Liver (tissue), 9 donors: Measurements from ENCODE around the gene ARCN1. TPM values are rescaled to one million over a fixed set of nuclear protein-coding genes. Genes with fewer than 3 reads are reported as not detected.

Experiments used
- DNase-seq: peaks from one replicate; pipeline ENCODE4 v3.0.0-alpha.2; 2017; ENCODE audit warnings: low spot score
- H3K27ac ChIP-seq, 2 donors: one replicate each; pipeline ENCODE4 v1.7.0; 2013; ENCODE audit warnings: inconsistent platforms in 2 of 2, low read length in 2 of 2, control low read depth in 1 of 2, low read depth in 1 of 2, mild to moderate bottlenecking in 1 of 2
- H3K27me3 ChIP-seq, 4 donors: one replicate each; pipeline versions ENCODE4 v1.6.1 to v1.7.0; 2013; ENCODE audit warnings: low read length in 3 of 4, inconsistent platforms in 1 of 4, mild to moderate bottlenecking in 1 of 4, moderate library complexity in 1 of 4; ENCODE audit not compliant: control insufficient read depth in 4 of 4, insufficient read depth in 4 of 4
- H3K36me3 ChIP-seq, 4 donors: one replicate each; pipeline versions ENCODE4 v1.6.1 to v1.7.0; 2013; ENCODE audit warnings: low read length in 3 of 4, mild to moderate bottlenecking in 3 of 4, low read depth in 1 of 4, moderate library complexity in 1 of 4; ENCODE audit not compliant: control insufficient read depth in 4 of 4, insufficient read depth in 3 of 4
- H3K4me1 ChIP-seq, 4 donors: one replicate each; pipeline versions ENCODE4 v1.6.1 to v1.7.0; 2013; ENCODE audit warnings: low read length in 3 of 4, mild to moderate bottlenecking in 3 of 4, moderate library complexity in 1 of 4; ENCODE audit not compliant: control insufficient read depth in 4 of 4, insufficient read depth in 4 of 4
- H3K4me3 ChIP-seq, 3 donors: one replicate each; pipeline versions ENCODE4 v1.6.1 to v1.7.0; 2013; ENCODE audit warnings: low read length in 3 of 3, control low read depth in 1 of 3, low read depth in 1 of 3, mild to moderate bottlenecking in 1 of 3
- H3K9ac ChIP-seq, 2 donors: one replicate each; pipeline ENCODE4 v1.7.0; 2013; ENCODE audit warnings: low read length in 2 of 2, mild to moderate bottlenecking in 2 of 2, moderate library complexity in 2 of 2, control low read depth in 1 of 2, low read depth in 1 of 2
- H3K9me3 ChIP-seq, 4 donors: one replicate each; pipeline versions ENCODE4 v1.6.1 to v1.7.0; 2013; ENCODE audit warnings: low read length in 3 of 4; ENCODE audit not compliant: control insufficient read depth in 4 of 4
- ATF3 ChIP-seq: IDR thresholded peaks from 2 replicates; pipeline ENCODE4 v1.6.1; 2016; ENCODE audit warnings: antibody characterized with exemption
- CTCF ChIP-seq: fragments of 150-350 bp; IDR thresholded peaks from 2 replicates; pipeline ENCODE4 v1.5.1; 2017; ENCODE audit warnings: improper control_type of control experiment, low read depth, low read length; ENCODE audit not compliant: missing input control
- EGR1 ChIP-seq, 2 donors: IDR thresholded peaks; 2 replicates each; pipeline ENCODE4 v1.6.1; 2016 to 2018; ENCODE audit warnings: antibody characterized with exemption in 2 of 2, low read depth in 2 of 2
- FOXA1 ChIP-seq: IDR thresholded peaks from 2 replicates; pipeline ENCODE4 v1.6.1; 2016; ENCODE audit warnings: antibody characterized with exemption
- FOXA2 ChIP-seq: IDR thresholded peaks from 2 replicates; pipeline ENCODE4 v1.6.1; 2016; ENCODE audit warnings: antibody characterized with exemption
- GABPA ChIP-seq, 2 donors: IDR thresholded peaks in 1 of 2; conservative IDR thresholded peaks in 1 of 2; 2 replicates each; pipeline ENCODE4 v1.6.1; 2016; ENCODE audit warnings: antibody characterized with exemption in 2 of 2, mild to moderate bottlenecking in 1 of 2, moderate library complexity in 1 of 2
- HNF4A ChIP-seq, 2 donors: conservative IDR thresholded peaks; 2 replicates each; pipeline ENCODE4 v1.6.1; 2016; ENCODE audit warnings: antibody characterized with exemption in 2 of 2, mild to moderate bottlenecking in 2 of 2
- HNF4G ChIP-seq: IDR thresholded peaks from 2 replicates; pipeline ENCODE4 v1.6.1; 2016; ENCODE audit warnings: antibody characterized with exemption
- JUND ChIP-seq, 2 donors: IDR thresholded peaks; 2 replicates each; pipeline ENCODE4 v1.6.1; 2016; ENCODE audit warnings: antibody characterized with exemption in 2 of 2
- MAX ChIP-seq: IDR thresholded peaks from 2 replicates; pipeline ENCODE4 v1.6.1; 2016; ENCODE audit warnings: antibody characterized with exemption
- NR2F2 ChIP-seq: IDR thresholded peaks from 2 replicates; pipeline ENCODE4 v1.6.1; 2016; ENCODE audit warnings: antibody characterized with exemption
- RAD21 ChIP-seq, 2 donors: IDR thresholded peaks; 2 replicates each; pipeline ENCODE4 v1.6.1; 2016; ENCODE audit warnings: antibody characterized with exemption in 2 of 2, mild to moderate bottlenecking in 2 of 2
- REST ChIP-seq: IDR thresholded peaks from 2 replicates; pipeline ENCODE4 v1.6.1; 2016; ENCODE audit warnings: antibody characterized with exemption, mild to moderate bottlenecking
- RXRA ChIP-seq, 2 donors: IDR thresholded peaks; 2 replicates each; pipeline ENCODE4 v1.6.1; 2017 to 2018; ENCODE audit warnings: antibody characterized with exemption in 2 of 2, mild to moderate bottlenecking in 1 of 2
- SP1 ChIP-seq: IDR thresholded peaks from 2 replicates; pipeline ENCODE4 v1.6.1; 2018; ENCODE audit warnings: antibody characterized with exemption, mild to moderate bottlenecking
- TAF1 ChIP-seq: conservative IDR thresholded peaks from 2 replicates; pipeline ENCODE4 v1.6.1; 2016; ENCODE audit warnings: antibody characterized with exemption, mild to moderate bottlenecking
- YY1 ChIP-seq: IDR thresholded peaks from 2 replicates; pipeline ENCODE4 v1.6.1; 2016; ENCODE audit warnings: antibody characterized with exemption, mild to moderate bottlenecking
- ZBTB33 ChIP-seq: IDR thresholded peaks from 2 replicates; pipeline ENCODE4 v1.6.1; 2016; ENCODE audit warnings: antibody characterized with exemption
- WGBS: extraction: QIAGEN DNeasy Blood & Tissue Kit; methylation state at CpG from one replicate; pipeline ENCODE4 v1.1.7; 2013; 5-methylcytosine and 5-hydroxymethylcytosine counted together
- polyA plus RNA-seq, 2 donors: library from polyadenylated mRNA; stranded (reverse) in 1 of 2; unstranded in 1 of 2; fragments of 200-250 nt in 1 of 2; fragments of >200 nt in 1 of 2; fragmentation: Nextera tagmentation in 1 of 2; extraction: Ambion mirVana in 1 of 2; gene quantifications; one replicate each; pipeline versions ENCODE4 v1.2.1 to v1.2.3, GENCODE V29; 2013 to 2015
- total RNA-seq, 2 donors: library from RNA; depleted of rRNA; stranded (reverse); fragments of >200 nt; gene quantifications; one replicate each; pipeline ENCODE4 v1.2.3, GENCODE V29; 2014
- donor health status: healthy.
- donor health status: healthy.
- donor health status: healthy.
- donor health status: healthy.
- donor health status: healthy.

Gene ARCN1
- total and polyA plus RNA-seq, 4 donors: 36.7 to 95.4 (median 51.8) TPM

GRCh38 chr11:118572981-118573550 is 857 bp downstream of the ARCN1 start:
- H3K4me1 ChIP-seq: peaks cover 6 to 38% (median 24%) of the 10 kb centered on the region in 4 donors
- peak overlapping the region; percentile 97 to 100 for H3K27ac ChIP-seq
- H3K4me3 ChIP-seq: peak overlapping the region; percentile 77 to 99 (median 97)
- no peak for DNase-seq
- H3K9me3 ChIP-seq: no peaks in the 10 kb centered on the region
- H3K36me3 ChIP-seq: peaks cover 0 to 2% (median 0%) of the 10 kb centered on the region in 4 donors
- H3K27me3 ChIP-seq: no peaks in the 10 kb centered on the region
- peak overlapping the region; percentile 60 to 99 for H3K9ac ChIP-seq
- no peak for TF ChIP-seq HNF4G
- no peak for TF ChIP-seq ZBTB33
- no peak for TF ChIP-seq NR2F2
- no peak for TF ChIP-seq ATF3
- TF ChIP-seq FOXA2: no peak
- no peak for TF ChIP-seq SP1
- no peak for TF ChIP-seq JUND (IDR thresholded peaks at IDR 0.05)
- TF ChIP-seq REST: no peak
- TF ChIP-seq TAF1: no peak
- no peak for TF ChIP-seq RXRA (IDR thresholded peaks at IDR 0.05)
- TF ChIP-seq EGR1 (IDR thresholded peaks at IDR 0.05; ENCODE audit: low read depth in 2 of 2): no peak
- TF ChIP-seq YY1: no peak
- TF ChIP-seq FOXA1: no peak
- under 1% methylated on average over 10 of the region's 10 CpGs for WGBS

GRCh38 chr11:118574636-118575035 is 2.4 kb downstream of the ARCN1 start:
- Histone ChIP-seq H3K36me3 (peaks cover 0 to 2% (median 0%) of the 10 kb centered on the region in 4 donors), H3K27ac (no peak overlapping the region), H3K27me3 (no peaks in the 10 kb centered on the region), H3K4me1 (peaks cover 10 to 45% (median 34%) of the 10 kb centered on the region in 4 donors), H3K9me3 (no peaks in the 10 kb centered on the region), H3K4me3 (no peak overlapping the region), H3K9ac (no peak overlapping the region)
- DNase-seq: no peak
- 83% methylated on average over 7 of the region's 7 CpGs for WGBS
- TF ChIP-seq HNF4G (no peak), GABPA (IDR thresholded peaks at IDR 0.05 in 1 of 2, conservative IDR thresholded peaks at IDR 0.05 in 1 of 2) (no peak), RAD21 (IDR thresholded peaks at IDR 0.05) (no peak), JUND (IDR thresholded peaks at IDR 0.05) (no peak), ZBTB33 (no peak), RXRA (IDR thresholded peaks at IDR 0.05) (no peak), ATF3 (no peak), CTCF (no peak), SP1 (no peak), FOXA1 (no peak), NR2F2 (no peak), YY1 (no peak), EGR1 (IDR thresholded peaks at IDR 0.05; ENCODE audit: low read depth in 2 of 2) (no peak), MAX (no peak), HNF4A (conservative IDR thresholded peaks at IDR 0.05) (no peak)
